ENCODE results near the gene ZSWIM3.

GRCh38 chr20:45810191-45810970 lies 47.0 kb upstream of the ZSWIM3 start:
- TF ChIP-seq CTCF (IDR thresholded peaks at IDR 0.05) (no peak), POLR2A (IDR thresholded peaks at IDR 0.05) (no peak)

Measured in right lobe of liver (tissue), 4 donors.